HepG2 (cell line): ENCODE data around the gene TP73. TPM values are rescaled to one million over a fixed set of nuclear protein-coding genes. Genes with fewer than 3 reads are reported as not detected.

ENCODE experiments used
- CCAR2 ChIP-seq: fragments of 200-400 bp; formaldehyde crosslinking; optimal IDR thresholded peaks from 2 replicates; pipeline ENCODE3; 2018; ENCODE audit warnings: low read depth, mild to moderate bottlenecking, low read length, moderate library complexity
- EP300 ChIP-seq, 3 experiments: sonication (generic) in 1 of 3; formaldehyde crosslinking in 1 of 3; IDR thresholded peaks; 2 replicates each; pipeline versions ENCODE4 v1.5.1 to v1.6.1; 2011 to 2020; ENCODE audit warnings: low read depth in 2 of 3, low read length in 2 of 3, borderline replicate concordance in 1 of 3, improper control_type of control experiment in 1 of 3, mild to moderate bottlenecking in 1 of 3, missing genetic modification reagents in 1 of 3, moderate library complexity in 1 of 3
- JUN ChIP-seq: sonication (generic); formaldehyde crosslinking; IDR thresholded peaks from 2 replicates; pipeline ENCODE4 v1.4.0; 2020; ENCODE audit warnings: mild to moderate bottlenecking, missing genetic modification reagents
- PHF20 ChIP-seq: sonication (generic); formaldehyde crosslinking; IDR thresholded peaks from 2 replicates; pipeline ENCODE4 v1.5.0; 2020; ENCODE audit warnings: mild to moderate bottlenecking, missing genetic modification reagents
- RAD21 ChIP-seq: fragments of 450-650 bp; formaldehyde crosslinking; IDR thresholded peaks from 2 replicates; pipeline ENCODE4 v1.5.0; 2020; ENCODE audit warnings: mild to moderate bottlenecking
- TMF1 ChIP-seq: sonication (generic); formaldehyde crosslinking; IDR thresholded peaks from 2 replicates; pipeline ENCODE4 v1.8.1; 2022; ENCODE audit warnings: low read depth, missing genetic modification reagents
- ZMAT3 ChIP-seq: sonication (generic); formaldehyde crosslinking; conservative IDR thresholded peaks from 2 replicates; pipeline ENCODE4 v1.7.0; 2021; ENCODE audit warnings: missing genetic modification reagents
- ZNF33B ChIP-seq: sonication (generic); formaldehyde crosslinking; IDR thresholded peaks from 2 replicates; pipeline ENCODE4 v1.5.1; 2020; ENCODE audit warnings: mild to moderate bottlenecking, missing genetic modification reagents
- ZNF431 ChIP-seq: sonication (generic); formaldehyde crosslinking; IDR thresholded peaks from 2 replicates; pipeline ENCODE4 v1.9.0; 2022; ENCODE audit warnings: missing genetic modification reagents, low read depth, mild to moderate bottlenecking, borderline replicate concordance
- ZNF652 ChIP-seq: IDR thresholded peaks from 2 replicates; pipeline ENCODE4 v1.6.1; 2016; ENCODE audit warnings: low read depth, borderline replicate concordance
- ZNF878 ChIP-seq: sonication (generic); formaldehyde crosslinking; IDR thresholded peaks from 2 replicates; pipeline ENCODE4 v1.8.1; 2023; ENCODE audit warnings: mild to moderate bottlenecking, missing genetic modification reagents, moderate library complexity
- ZSCAN20 ChIP-seq: sonication (generic); formaldehyde crosslinking; IDR thresholded peaks from 2 replicates; pipeline ENCODE4 v1.4.0; 2020; ENCODE audit warnings: missing genetic modification reagents, mild to moderate bottlenecking, borderline replicate concordance
- polyA plus RNA-seq, 8 experiments: library from polyadenylated mRNA; depleted of rRNA in 3 of 8; stranded (reverse) in 7 of 8; unstranded in 1 of 8; fragments of >200 nt; fragmentation: Illumina TruSeq in 4 of 8; extraction: Trizol in 4 of 8; gene quantifications; 2 replicates each; pipeline versions ENCODE4 v1.2.1 to v1.2.3, GENCODE V29; 2011 to 2016; ENCODE audit warnings: low read depth in 4 of 8, missing spikeins in 1 of 8, mixed read lengths in 1 of 8; ENCODE audit not compliant: insufficient read depth in 1 of 8
- total RNA-seq, 5 experiments: library from RNA; depleted of rRNA; stranded (reverse); fragments of >200 nt; fragmentation: Illumina TruSeq; extraction: Trizol; gene quantifications; 2 replicates each; pipeline ENCODE4 v1.2.3, GENCODE V29; 2016; ENCODE audit warnings: low read depth in 1 of 5
- TF ChIP-seq, protein P1 (sequence below): sonication (generic); formaldehyde crosslinking; IDR thresholded peaks from 2 replicates; pipeline ENCODE4 v1.5.1; 2020; ENCODE audit warnings: missing genetic modification reagents, mild to moderate bottlenecking, borderline replicate concordance
- TF ChIP-seq, protein P2 (sequence below): sonication (generic); IDR thresholded peaks from 2 replicates; pipeline ENCODE4 v1.6.1; 2016; ENCODE audit warnings: low read depth, borderline replicate concordance
- TF ChIP-seq, protein P3 (sequence below), 2 experiments: IDR thresholded peaks; 2 replicates each; pipeline ENCODE4 v1.6.1; 2011 to 2012; ENCODE audit warnings: low read length in 2 of 2, borderline replicate concordance in 1 of 2, low read depth in 1 of 2, mild to moderate bottlenecking in 1 of 2, moderate library complexity in 1 of 2
- TF ChIP-seq, protein P4 (sequence below): sonication (generic); formaldehyde crosslinking; IDR thresholded peaks from 2 replicates; pipeline ENCODE4 v1.8.0; 2022; ENCODE audit warnings: missing genetic modification reagents, mild to moderate bottlenecking, moderate library complexity, borderline replicate concordance
- TF ChIP-seq, protein P5 (sequence below): sonication (generic); formaldehyde crosslinking; conservative IDR thresholded peaks from 2 replicates; pipeline ENCODE4 v1.5.0; 2020; ENCODE audit warnings: missing genetic modification reagents

Gene TP73
- total and polyA plus RNA-seq, 2 of the 13 experiments (the other 11 are each of a cell fraction or from before 2014, with no cell fraction given), result 0.49 to 1.1 TPM

DNA sequence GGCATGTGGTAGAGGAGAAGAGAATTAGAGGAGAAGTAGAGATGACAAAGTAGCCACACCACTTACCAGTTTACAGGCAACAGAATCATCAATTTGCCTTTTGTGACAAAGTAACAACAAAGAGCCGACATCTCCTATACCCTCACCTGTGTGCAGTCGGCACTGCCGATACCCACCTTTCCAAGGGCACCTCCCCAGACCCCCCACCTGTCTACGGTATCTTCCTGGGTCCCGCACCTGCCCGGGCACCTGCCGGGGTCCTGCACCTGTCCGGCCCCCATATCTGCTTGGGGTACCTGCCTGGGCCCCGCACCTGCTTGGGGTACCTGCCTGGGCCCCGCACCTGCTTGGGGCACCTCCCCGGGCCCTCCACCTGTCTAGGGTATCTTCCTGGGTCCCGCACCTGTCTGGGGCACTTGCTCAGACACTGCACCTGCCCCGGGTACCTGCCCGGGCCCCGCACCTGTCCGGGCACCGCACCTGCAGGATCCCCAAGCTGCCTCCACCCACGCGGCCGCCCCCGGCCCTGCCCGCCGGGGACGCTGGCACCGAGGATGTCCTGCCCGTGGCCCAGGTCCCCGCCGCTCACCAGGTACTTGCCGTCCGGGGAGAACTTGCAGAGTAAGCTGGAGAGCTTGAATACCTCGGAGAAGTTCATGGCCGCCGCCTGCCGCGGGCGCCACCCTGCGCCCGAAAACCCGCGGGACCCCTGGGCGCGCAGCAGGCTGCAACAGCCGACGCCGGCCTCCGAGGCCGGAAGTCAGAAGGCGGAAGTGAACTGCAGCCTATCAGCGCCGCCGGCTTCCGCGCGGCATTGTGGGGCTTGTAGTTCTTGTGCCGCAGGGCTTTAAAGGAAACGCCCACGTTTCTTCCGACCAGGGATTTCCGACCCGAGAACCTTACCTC, 2.7 kb upstream of the TP73 start, which contains the start of gene WRAP73 (continued):
- TF ChIP-seq EP300 (IDR thresholded peaks at IDR 0.05; ENCODE audit: low read depth in 2 of 2, low read length in 2 of 2) (no peak), EP300 (CRISPR knock-in tag; IDR thresholded peaks at IDR 0.05; ENCODE audit: borderline replicate concordance) (no peak), PHF20 (CRISPR knock-in tag) (no peak), RAD21 (CRISPR knock-in tag) (peak; percentile 26; the same call in 1 of the 2 replicates), ZNF431 (CRISPR knock-in tag) (no peak), ZNF33B (CRISPR knock-in tag) (no peak), TMF1 (CRISPR knock-in tag) (peak; percentile 67; the same call in 1 of the 2 replicates), ZNF878 (CRISPR knock-in tag) (no peak), ZNF652 (CRISPR knock-in tag) (no peak), ZMAT3 (CRISPR knock-in tag) (no peak), ZSCAN20 (CRISPR knock-in tag) (no peak), JUN (CRISPR knock-in tag) (0 out of 2 replicates have a peak, but pooled peaks have one; percentile 34), CCAR2 (no peak)
- TF ChIP-seq, protein P1, sequence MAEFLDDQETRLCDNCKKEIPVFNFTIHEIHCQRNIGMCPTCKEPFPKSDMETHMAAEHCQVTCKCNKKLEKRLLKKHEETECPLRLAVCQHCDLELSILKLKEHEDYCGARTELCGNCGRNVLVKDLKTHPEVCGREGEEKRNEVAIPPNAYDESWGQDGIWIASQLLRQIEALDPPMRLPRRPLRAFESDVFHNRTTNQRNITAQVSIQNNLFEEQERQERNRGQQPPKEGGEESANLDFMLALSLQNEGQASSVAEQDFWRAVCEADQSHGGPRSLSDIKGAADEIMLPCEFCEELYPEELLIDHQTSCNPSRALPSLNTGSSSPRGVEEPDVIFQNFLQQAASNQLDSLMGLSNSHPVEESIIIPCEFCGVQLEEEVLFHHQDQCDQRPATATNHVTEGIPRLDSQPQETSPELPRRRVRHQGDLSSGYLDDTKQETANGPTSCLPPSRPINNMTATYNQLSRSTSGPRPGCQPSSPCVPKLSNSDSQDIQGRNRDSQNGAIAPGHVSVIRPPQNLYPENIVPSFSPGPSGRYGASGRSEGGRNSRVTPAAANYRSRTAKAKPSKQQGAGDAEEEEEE (CRISPR knock-in tag), result no peak
- TF ChIP-seq, protein P2, sequence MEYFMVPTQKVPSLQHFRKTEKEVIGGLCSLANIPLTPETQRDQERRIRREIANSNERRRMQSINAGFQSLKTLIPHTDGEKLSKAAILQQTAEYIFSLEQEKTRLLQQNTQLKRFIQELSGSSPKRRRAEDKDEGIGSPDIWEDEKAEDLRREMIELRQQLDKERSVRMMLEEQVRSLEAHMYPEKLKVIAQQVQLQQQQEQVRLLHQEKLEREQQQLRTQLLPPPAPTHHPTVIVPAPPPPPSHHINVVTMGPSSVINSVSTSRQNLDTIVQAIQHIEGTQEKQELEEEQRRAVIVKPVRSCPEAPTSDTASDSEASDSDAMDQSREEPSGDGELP, result no peak
- TF ChIP-seq, protein P3, sequence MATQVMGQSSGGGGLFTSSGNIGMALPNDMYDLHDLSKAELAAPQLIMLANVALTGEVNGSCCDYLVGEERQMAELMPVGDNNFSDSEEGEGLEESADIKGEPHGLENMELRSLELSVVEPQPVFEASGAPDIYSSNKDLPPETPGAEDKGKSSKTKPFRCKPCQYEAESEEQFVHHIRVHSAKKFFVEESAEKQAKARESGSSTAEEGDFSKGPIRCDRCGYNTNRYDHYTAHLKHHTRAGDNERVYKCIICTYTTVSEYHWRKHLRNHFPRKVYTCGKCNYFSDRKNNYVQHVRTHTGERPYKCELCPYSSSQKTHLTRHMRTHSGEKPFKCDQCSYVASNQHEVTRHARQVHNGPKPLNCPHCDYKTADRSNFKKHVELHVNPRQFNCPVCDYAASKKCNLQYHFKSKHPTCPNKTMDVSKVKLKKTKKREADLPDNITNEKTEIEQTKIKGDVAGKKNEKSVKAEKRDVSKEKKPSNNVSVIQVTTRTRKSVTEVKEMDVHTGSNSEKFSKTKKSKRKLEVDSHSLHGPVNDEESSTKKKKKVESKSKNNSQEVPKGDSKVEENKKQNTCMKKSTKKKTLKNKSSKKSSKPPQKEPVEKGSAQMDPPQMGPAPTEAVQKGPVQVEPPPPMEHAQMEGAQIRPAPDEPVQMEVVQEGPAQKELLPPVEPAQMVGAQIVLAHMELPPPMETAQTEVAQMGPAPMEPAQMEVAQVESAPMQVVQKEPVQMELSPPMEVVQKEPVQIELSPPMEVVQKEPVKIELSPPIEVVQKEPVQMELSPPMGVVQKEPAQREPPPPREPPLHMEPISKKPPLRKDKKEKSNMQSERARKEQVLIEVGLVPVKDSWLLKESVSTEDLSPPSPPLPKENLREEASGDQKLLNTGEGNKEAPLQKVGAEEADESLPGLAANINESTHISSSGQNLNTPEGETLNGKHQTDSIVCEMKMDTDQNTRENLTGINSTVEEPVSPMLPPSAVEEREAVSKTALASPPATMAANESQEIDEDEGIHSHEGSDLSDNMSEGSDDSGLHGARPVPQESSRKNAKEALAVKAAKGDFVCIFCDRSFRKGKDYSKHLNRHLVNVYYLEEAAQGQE (IDR thresholded peaks at IDR 0.05; ENCODE audit: borderline replicate concordance in 1 of 2, low read depth in 1 of 2, low read length in 2 of 2), result no peak
- TF ChIP-seq, protein P4, sequence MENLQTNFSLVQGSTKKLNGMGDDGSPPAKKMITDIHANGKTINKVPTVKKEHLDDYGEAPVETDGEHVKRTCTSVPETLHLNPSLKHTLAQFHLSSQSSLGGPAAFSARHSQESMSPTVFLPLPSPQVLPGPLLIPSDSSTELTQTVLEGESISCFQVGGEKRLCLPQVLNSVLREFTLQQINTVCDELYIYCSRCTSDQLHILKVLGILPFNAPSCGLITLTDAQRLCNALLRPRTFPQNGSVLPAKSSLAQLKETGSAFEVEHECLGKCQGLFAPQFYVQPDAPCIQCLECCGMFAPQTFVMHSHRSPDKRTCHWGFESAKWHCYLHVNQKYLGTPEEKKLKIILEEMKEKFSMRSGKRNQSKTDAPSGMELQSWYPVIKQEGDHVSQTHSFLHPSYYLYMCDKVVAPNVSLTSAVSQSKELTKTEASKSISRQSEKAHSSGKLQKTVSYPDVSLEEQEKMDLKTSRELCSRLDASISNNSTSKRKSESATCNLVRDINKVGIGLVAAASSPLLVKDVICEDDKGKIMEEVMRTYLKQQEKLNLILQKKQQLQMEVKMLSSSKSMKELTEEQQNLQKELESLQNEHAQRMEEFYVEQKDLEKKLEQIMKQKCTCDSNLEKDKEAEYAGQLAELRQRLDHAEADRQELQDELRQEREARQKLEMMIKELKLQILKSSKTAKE (CRISPR knock-in tag), result no peak
- TF ChIP-seq, protein P5, sequence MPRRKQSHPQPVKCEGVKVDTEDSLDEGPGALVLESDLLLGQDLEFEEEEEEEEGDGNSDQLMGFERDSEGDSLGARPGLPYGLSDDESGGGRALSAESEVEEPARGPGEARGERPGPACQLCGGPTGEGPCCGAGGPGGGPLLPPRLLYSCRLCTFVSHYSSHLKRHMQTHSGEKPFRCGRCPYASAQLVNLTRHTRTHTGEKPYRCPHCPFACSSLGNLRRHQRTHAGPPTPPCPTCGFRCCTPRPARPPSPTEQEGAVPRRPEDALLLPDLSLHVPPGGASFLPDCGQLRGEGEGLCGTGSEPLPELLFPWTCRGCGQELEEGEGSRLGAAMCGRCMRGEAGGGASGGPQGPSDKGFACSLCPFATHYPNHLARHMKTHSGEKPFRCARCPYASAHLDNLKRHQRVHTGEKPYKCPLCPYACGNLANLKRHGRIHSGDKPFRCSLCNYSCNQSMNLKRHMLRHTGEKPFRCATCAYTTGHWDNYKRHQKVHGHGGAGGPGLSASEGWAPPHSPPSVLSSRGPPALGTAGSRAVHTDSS (CRISPR knock-in tag), result no peak
